Upper lobe of left lung (tissue), 6 donors: ENCODE data around the gene NFE2L1. TPM values are rescaled to one million over a fixed set of nuclear protein-coding genes. Genes with fewer than 3 reads are reported as not detected.

Experiments used
- ATAC-seq, 2 donors: fragments of 200-7000 bp; cut with Tn5 transposase; one replicate each; pipeline ENCODE4 v1.9.1; 2022; ENCODE audit warnings: mild to moderate bottlenecking in 2 of 2, moderate library complexity in 2 of 2; ENCODE audit not compliant: low FRiP score in 2 of 2
- DNase-seq, 2 donors: peaks; one replicate each; pipeline ENCODE4 v3.0.0-alpha.2; 2019 to 2020
- H3K27ac ChIP-seq, 4 donors: fragments of 200-600 bp; sonication (generic); one replicate each; pipeline ENCODE4 v1.5.1; 2016 to 2019
- H3K27me3 ChIP-seq, 4 donors: fragments of 200-600 bp; sonication (generic); one replicate each; pipeline ENCODE4 v1.5.1; 2017 to 2019
- H3K36me3 ChIP-seq, 4 donors: fragments of 200-600 bp; sonication (generic); one replicate each; pipeline ENCODE4 v1.5.1; 2016 to 2019
- H3K4me1 ChIP-seq, 4 donors: fragments of 200-600 bp; sonication (generic); one replicate each; pipeline ENCODE4 v1.5.1; 2018 to 2019
- H3K4me3 ChIP-seq, 4 donors: fragments of 200-600 bp; sonication (generic); one replicate each; pipeline ENCODE4 v1.5.1; 2017 to 2019; ENCODE audit warnings: mild to moderate bottlenecking in 2 of 4, moderate library complexity in 1 of 4
- H3K9me3 ChIP-seq, 4 donors: fragments of 200-600 bp; sonication (generic); one replicate each; pipeline ENCODE4 v1.5.1; 2018 to 2019
- EP300 ChIP-seq, 4 donors: sonication (generic); formaldehyde crosslinking; IDR thresholded peaks; one replicate each; pipeline ENCODE4 v1.5.1; 2017; ENCODE audit warnings: antibody characterized with exemption in 4 of 4, control low read depth in 2 of 4
- POLR2A ChIP-seq, 4 donors: fragments of 450-650 bp; IDR thresholded peaks; one replicate each; pipeline ENCODE4 v1.5.1; 2016 to 2017; ENCODE audit warnings: antibody characterized with exemption in 4 of 4, mild to moderate bottlenecking in 2 of 4
- POLR2AphosphoS5 ChIP-seq, 2 donors: sonication (generic); formaldehyde crosslinking; IDR thresholded peaks; one replicate each; pipeline ENCODE4 v1.5.1; 2017; ENCODE audit warnings: antibody characterized with exemption in 2 of 2
- WGBS, 2 donors: methylation state at CpG; one replicate each; pipeline ENCODE4 v1.1.5; 2017 to 2018; 5-methylcytosine and 5-hydroxymethylcytosine counted together
- total RNA-seq, 6 donors: library from RNA; depleted of rRNA in 4 of 6; stranded (reverse); fragments of >200 nt in 4 of 6; gene quantifications; one replicate each; pipeline versions ENCODE4 v1.1.0 to v1.2.1, GENCODE V29; 2016 to 2021
- TF ChIP-seq, protein P1 (sequence below), 6 experiments: fragments of 450-650 bp in 4 of 6; fragments of 200-600 bp in 2 of 6; sonication (generic) in 2 of 6; IDR thresholded peaks; one replicate each; pipeline ENCODE4 v1.5.1; 2016 to 2019; ENCODE audit warnings: antibody characterized with exemption in 6 of 6
- donor health status: DM: no; HTN: no; CAD: no; lungs with moderate emphysema.
- donor health status: DM: no; HTN: yes; CAD: no; lungs with severe emphysema.

NFE2L1 gene
- total RNA-seq, 6 donors from 2014 or later, result 105 to 203 (median 148) TPM

DNA sequence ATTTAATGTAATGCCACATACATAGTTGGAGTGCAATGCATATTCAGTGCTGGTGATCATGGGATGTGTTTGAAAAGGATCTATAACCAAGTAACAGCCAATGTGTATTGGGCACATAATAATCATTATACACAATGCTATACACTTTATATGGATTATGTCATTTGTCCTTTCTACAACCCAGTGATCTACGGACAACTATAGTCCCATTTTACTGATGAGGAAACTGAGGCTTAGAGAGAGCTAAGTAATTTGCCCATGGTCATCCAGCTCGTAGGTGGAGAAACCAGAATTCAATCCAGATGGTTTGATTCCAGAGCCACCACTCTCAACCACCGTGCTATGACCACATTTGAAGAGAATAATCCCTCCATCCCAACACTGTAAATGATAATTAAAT is 38.0 kb upstream of the NFE2L1 start:
- 86 to 87% methylated on average over 3 of the region's 3 CpGs for WGBS, 2 donors
- no peaks in the 10 kb centered on the region for H3K36me3 ChIP-seq
- DNase-seq, result no peak
- TF ChIP-seq POLR2AphosphoS5 (IDR thresholded peaks at IDR 0.05), result no peak
- peaks cover 0 to 16% (median 4%) of the 10 kb centered on the region in 4 donors for H3K27me3 ChIP-seq
- H3K9me3 ChIP-seq, result no peaks in the 10 kb centered on the region
- no peak for ATAC-seq
- H3K4me1 ChIP-seq, result peaks cover 9 to 15% (median 12%) of the 10 kb centered on the region in 4 donors
- H3K27ac ChIP-seq, result no peak overlapping the region
- no peak overlapping the region for H3K4me3 ChIP-seq

DNA sequence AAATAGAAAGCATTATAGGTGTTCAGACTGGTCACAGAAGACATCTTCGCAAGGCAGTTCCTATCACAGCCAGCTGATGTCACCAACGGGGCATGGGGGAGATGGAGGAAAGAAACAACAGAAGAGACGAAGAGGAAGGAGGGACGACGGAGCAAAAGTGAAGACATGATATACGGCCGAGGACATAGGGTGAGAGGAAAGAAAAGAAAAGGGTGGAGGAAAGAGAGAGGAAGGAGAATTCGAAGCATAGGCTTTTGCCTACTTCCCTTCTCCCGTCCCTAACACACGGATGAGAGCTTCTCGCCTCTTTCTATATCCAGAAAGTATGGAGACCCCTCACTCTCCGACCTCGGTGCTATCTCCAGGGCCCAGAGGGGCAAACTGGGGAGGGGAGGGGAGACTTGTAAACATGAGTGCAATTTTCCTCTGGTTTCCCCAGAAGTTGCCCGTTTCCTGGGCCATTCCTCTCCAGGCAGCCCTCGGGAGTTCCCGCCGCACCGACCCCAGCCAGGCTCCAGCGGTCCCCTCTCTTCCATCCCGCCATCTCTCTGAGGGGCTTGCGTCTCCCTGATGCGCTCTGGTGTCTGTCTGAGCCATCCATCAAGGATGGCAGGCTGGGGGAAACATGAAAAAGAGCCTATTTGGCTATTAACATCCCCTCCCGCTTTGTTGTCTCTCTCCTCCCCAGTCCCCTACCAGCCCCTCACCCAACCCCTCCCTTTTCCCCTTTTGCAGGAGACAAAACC is 36.6 kb upstream of the NFE2L1 start:
- no peaks in the 10 kb centered on the region for H3K36me3 ChIP-seq
- TF ChIP-seq POLR2AphosphoS5 (IDR thresholded peaks at IDR 0.05) (no peak), EP300 (IDR thresholded peaks at IDR 0.05) (no peak), POLR2A (IDR thresholded peaks at IDR 0.05) (no peak)
- TF ChIP-seq, protein P1, sequence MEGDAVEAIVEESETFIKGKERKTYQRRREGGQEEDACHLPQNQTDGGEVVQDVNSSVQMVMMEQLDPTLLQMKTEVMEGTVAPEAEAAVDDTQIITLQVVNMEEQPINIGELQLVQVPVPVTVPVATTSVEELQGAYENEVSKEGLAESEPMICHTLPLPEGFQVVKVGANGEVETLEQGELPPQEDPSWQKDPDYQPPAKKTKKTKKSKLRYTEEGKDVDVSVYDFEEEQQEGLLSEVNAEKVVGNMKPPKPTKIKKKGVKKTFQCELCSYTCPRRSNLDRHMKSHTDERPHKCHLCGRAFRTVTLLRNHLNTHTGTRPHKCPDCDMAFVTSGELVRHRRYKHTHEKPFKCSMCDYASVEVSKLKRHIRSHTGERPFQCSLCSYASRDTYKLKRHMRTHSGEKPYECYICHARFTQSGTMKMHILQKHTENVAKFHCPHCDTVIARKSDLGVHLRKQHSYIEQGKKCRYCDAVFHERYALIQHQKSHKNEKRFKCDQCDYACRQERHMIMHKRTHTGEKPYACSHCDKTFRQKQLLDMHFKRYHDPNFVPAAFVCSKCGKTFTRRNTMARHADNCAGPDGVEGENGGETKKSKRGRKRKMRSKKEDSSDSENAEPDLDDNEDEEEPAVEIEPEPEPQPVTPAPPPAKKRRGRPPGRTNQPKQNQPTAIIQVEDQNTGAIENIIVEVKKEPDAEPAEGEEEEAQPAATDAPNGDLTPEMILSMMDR (IDR thresholded peaks at IDR 0.05), result peak in 3 of 6 experiments; percentile 31 to 36 (median 32)
- peak; percentile 33 to 49 for DNase-seq
- H3K9me3 ChIP-seq, result no peaks in the 10 kb centered on the region
- peak in 1 of 2 donors; percentile 57 for ATAC-seq
- H3K4me1 ChIP-seq, result peaks cover 9 to 15% (median 12%) of the 10 kb centered on the region in 4 donors
- WGBS, 2 donors, result 6 to 10% methylated on average over 23 of the region's 23 CpGs
- peak overlapping the region in 3 of 4 donors; percentile 29 to 45 (median 41) for H3K4me3 ChIP-seq
- peaks cover 0 to 16% (median 4%) of the 10 kb centered on the region in 4 donors for H3K27me3 ChIP-seq
- no peak overlapping the region for H3K27ac ChIP-seq

DNA sequence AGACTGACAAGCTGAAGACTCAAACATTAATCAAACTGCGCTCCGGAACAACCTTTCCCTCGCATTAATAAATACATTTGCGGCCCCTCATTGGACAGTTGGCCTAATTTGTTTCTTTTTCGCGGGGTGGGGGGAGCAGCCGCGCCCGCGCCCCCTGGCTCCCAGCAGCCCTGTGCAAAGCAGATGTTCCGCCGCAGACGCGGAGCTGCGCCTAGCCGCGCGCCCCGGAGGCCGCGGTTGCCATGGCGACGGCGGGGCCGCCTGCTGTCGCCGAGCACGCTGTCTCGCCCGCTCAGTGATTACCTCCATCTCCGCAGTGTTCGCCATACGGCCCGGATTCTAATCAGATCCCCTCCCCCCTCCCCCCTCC is 36.0 kb upstream of the NFE2L1 start:
- Histone ChIP-seq H3K36me3 (no peaks in the 10 kb centered on the region), H3K27me3 (peaks cover 0 to 16% (median 4%) of the 10 kb centered on the region in 4 donors), H3K27ac (no peak overlapping the region), H3K4me1 (peaks cover 9 to 15% (median 12%) of the 10 kb centered on the region in 4 donors), H3K4me3 (peak overlapping the region in 3 of 4 donors; percentile 29 to 45 (median 41)), H3K9me3 (no peaks in the 10 kb centered on the region)
- DNase-seq, result peak; percentile 41 to 91
- 0 to 1% methylated on average over 6 to 10 of the region's 34 CpGs for WGBS, 2 donors
- TF ChIP-seq EP300 (IDR thresholded peaks at IDR 0.05) (no peak), POLR2AphosphoS5 (IDR thresholded peaks at IDR 0.05) (no peak), POLR2A (IDR thresholded peaks at IDR 0.05) (no peak)
- TF ChIP-seq, protein P1 (IDR thresholded peaks at IDR 0.05), result no peak
- ATAC-seq, result peak in 1 of 2 donors; percentile 58

DNA sequence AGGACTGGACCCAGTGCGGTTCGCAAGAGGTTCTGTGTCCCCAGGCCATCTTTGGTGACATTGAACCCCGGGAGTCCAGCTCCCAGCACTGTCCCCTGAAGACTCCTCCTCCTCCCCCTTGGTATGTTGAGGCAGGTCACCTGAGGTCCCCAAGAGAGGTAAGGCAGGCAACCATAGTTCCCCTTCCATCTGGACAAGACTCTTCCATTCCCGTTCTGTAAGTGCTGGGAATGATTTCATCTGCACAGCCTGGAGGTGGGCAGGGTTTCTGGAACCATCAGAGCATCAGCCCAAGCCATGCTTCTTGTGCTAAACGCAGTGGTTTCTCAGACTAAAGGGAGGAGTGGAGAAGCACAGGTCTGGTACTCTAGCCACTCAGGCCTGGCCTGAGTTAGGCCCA is 35.5 kb upstream of the NFE2L1 start:
- H3K9me3 ChIP-seq, result no peaks in the 10 kb centered on the region
- H3K4me3 ChIP-seq, result peak overlapping the region in 2 of 4 donors; percentile 41 to 45
- ATAC-seq, result no peak
- peaks cover 0 to 16% (median 4%) of the 10 kb centered on the region in 4 donors for H3K27me3 ChIP-seq
- H3K27ac ChIP-seq, result no peak overlapping the region
- DNase-seq, result no peak
- no peak for TF ChIP-seq EP300 (IDR thresholded peaks at IDR 0.05)
- TF ChIP-seq POLR2AphosphoS5 (IDR thresholded peaks at IDR 0.05), result no peak
- peaks cover 9 to 16% (median 12%) of the 10 kb centered on the region in 4 donors for H3K4me1 ChIP-seq
- H3K36me3 ChIP-seq, result no peaks in the 10 kb centered on the region
- 39 to 67% methylated on average over 1 to 5 of the region's 5 CpGs for WGBS, 2 donors

DNA sequence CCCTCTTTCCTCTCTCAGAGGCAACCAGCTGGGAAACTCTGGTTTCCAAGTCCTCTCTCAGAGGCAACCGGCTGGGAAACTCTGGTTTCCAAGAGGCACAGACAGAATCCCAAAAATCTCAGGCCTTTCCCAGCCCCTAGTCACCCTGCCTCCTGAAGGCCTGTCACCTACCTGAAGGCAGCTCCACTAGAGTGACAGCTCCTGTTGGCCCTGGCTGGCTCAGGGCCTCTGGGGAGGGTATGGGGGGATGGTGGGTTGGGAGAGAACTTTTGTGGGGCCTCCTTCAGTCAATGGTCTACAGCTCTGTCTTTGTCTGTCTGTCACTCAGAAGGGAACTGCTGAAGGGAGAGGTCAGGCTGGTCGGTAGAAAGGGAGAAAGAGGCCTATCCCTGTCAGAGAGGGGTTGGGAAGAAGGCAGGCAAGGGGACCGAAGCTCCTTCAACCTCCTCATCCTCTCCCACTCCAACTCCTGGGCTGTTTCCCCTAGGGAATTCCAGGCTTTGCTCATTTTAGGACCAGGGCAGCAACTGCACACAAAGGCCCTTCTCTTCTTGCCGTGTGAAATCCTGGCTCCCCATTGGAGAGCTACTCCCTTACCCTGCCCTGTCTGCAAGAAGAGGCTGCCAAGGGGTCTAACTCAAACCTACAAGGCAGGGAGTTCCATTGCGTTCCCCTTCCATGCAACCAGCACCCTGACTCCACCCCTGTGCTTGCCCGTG is 34.1 kb upstream of the NFE2L1 start:
- 78 to 80% methylated on average over 6 of the region's 6 CpGs for WGBS, 2 donors
- Histone ChIP-seq H3K9me3 (no peaks in the 10 kb centered on the region), H3K27me3 (peaks cover 0 to 16% (median 4%) of the 10 kb centered on the region in 4 donors), H3K4me3 (no peak overlapping the region), H3K36me3 (no peaks in the 10 kb centered on the region), H3K4me1 (peaks cover 9 to 22% (median 12%) of the 10 kb centered on the region in 4 donors), H3K27ac (no peak overlapping the region)
- ATAC-seq (no peak), DNase-seq (no peak)
- no peak for TF ChIP-seq EP300 (IDR thresholded peaks at IDR 0.05)
- no peak for TF ChIP-seq POLR2A (IDR thresholded peaks at IDR 0.05)
- TF ChIP-seq, protein P1 (IDR thresholded peaks at IDR 0.05), result no peak
- no peak for TF ChIP-seq POLR2AphosphoS5 (IDR thresholded peaks at IDR 0.05)
